GM15510 (cell line): ENCODE results near the gene PTGS2.

ENCODE experiments used
- POLR2A ChIP-seq: IDR thresholded peaks from 3 replicates; pipeline ENCODE4 v1.6.1; 2011; ENCODE audit warnings: borderline replicate concordance; ENCODE audit not compliant: insufficient read length; ENCODE audit errors: extremely low read depth

The PTGS2 gene

GRCh38 chr1:186636786-186637185, 43.4 kb downstream of the PTGS2 start:
- no peak for TF ChIP-seq POLR2A

GRCh38 chr1:186634511-186634910, 45.7 kb downstream of the PTGS2 start:
- no peak for TF ChIP-seq POLR2A

GRCh38 chr1:186633116-186633515, 47.1 kb downstream of the PTGS2 start:
- no peak for TF ChIP-seq POLR2A

GRCh38 chr1:186629341-186629740, 50.9 kb downstream of the PTGS2 start:
- TF ChIP-seq POLR2A = no peak

DNA sequence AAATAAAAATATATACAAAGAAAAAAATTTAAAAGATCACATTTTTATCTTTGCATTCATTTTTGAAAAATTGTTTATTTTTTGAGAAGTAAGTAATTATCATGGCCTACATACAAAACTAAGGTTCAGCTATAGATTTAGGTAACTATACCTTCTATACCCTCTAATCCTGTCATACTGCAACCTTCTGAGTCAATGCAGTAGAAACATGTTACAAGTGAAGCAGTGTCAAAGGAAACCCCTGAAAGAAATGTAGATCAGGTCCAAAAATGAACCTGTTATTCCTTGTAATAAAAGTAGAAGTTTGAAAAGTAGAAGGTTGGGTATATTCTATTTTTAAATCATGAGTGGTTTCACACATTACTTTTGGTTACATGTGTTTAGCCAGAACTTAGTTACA, 51.3 kb downstream of the PTGS2 start:
- TF ChIP-seq POLR2A = no peak

- no peak for TF ChIP-seq POLR2A
Measured at GRCh38 chr1:186627019-186627418, 53.2 kb downstream of the PTGS2 start.

DNA sequence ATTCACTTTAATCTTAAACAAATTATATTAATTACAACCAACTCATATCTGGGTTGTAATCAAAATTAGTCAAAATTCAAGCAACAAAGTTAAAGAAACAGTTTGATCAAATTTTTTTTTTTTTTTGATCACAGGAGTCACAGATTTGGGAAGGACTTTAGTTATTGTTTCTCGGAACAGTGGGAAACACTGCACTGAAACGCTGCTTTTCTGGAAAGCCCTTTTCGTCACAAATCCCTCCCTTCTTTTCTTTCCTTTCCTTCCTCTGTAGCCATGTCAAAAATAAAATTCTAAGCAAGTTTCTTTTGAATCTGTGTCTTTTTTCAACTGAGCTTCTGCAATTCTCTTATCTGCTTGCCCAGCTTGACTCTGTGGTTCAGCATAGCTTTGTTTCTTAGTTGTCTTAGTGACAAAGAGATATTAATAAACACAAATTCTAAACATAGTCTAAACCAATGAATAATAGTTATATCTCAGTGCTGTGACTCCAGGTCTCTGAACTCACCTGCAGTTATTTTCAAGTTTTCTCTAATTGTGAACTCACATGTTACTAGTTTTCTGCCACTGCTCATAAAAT, 53.8 kb downstream of the PTGS2 start:
- TF ChIP-seq POLR2A = no peak

GRCh38 chr1:186623551-186623950, 56.7 kb downstream of the PTGS2 start:
- TF ChIP-seq POLR2A = no peak
